GM12875 (cell line): ENCODE data around the gene DDX31.

Experiments
- H3K4me3 ChIP-seq: one replicate; pipeline ENCODE4 v1.5.1; 2011; ENCODE audit warnings: low read depth, low read length, control low read depth
- CTCF ChIP-seq: IDR thresholded peaks from 2 replicates; pipeline ENCODE4 v1.5.1; 2011; ENCODE audit warnings: low read depth, mild to moderate bottlenecking, control low read depth, inconsistent platforms, low read length, moderate library complexity, borderline replicate concordance; ENCODE audit not compliant: insufficient read depth

The DDX31 gene

GRCh38 chr9:132694144-132694543 lies 24.4 kb upstream of the DDX31 start:
- no peak overlapping the region for H3K4me3 ChIP-seq
- TF ChIP-seq CTCF: no peak

- H3K4me3 ChIP-seq: no peak overlapping the region
- no peak for TF ChIP-seq CTCF
Observed at GRCh38 chr9:132690696-132691095, 20.9 kb upstream of the DDX31 start.

- TF ChIP-seq CTCF: no peak
- no peak overlapping the region for H3K4me3 ChIP-seq
Observed at GRCh38 chr9:132683873-132684272, 14.1 kb upstream of the DDX31 start.

GRCh38 chr9:132681561-132681960 lies 11.8 kb upstream of the DDX31 start:
- TF ChIP-seq CTCF: no peak
- H3K4me3 ChIP-seq: no peak overlapping the region

GRCh38 chr9:132679946-132680625 lies 10.3 kb upstream of the DDX31 start:
- no peak overlapping the region for H3K4me3 ChIP-seq
- no peak for TF ChIP-seq CTCF

GRCh38 chr9:132677976-132678375 lies 8.2 kb upstream of the DDX31 start:
- TF ChIP-seq CTCF: no peak
- no peak overlapping the region for H3K4me3 ChIP-seq

GRCh38 chr9:132674485-132674884 lies 4.7 kb upstream of the DDX31 start:
- no peak for TF ChIP-seq CTCF

More at GRCh38 chr9:132674485-132674884, 4.7 kb upstream of the DDX31 start:
- no peak overlapping the region for H3K4me3 ChIP-seq
